Body of pancreas (tissue), 4 donors: ENCODE data around the gene UGGT1.

ENCODE experiments used
- POLR2A ChIP-seq, 3 donors: fragments of 450-650 bp; IDR thresholded peaks; one replicate each; pipeline ENCODE4 v1.6.1; 2016; ENCODE audit warnings: antibody characterized with exemption in 3 of 3, mild to moderate bottlenecking in 2 of 3
- TF ChIP-seq, protein P1 (sequence below), 7 experiments: fragments of 450-650 bp in 4 of 7; fragments of 200-600 bp in 3 of 7; sonication (generic) in 3 of 7; IDR thresholded peaks; one replicate each; pipeline ENCODE4 v1.5.1; 2016 to 2019; ENCODE audit warnings: antibody characterized with exemption in 7 of 7

DNA sequence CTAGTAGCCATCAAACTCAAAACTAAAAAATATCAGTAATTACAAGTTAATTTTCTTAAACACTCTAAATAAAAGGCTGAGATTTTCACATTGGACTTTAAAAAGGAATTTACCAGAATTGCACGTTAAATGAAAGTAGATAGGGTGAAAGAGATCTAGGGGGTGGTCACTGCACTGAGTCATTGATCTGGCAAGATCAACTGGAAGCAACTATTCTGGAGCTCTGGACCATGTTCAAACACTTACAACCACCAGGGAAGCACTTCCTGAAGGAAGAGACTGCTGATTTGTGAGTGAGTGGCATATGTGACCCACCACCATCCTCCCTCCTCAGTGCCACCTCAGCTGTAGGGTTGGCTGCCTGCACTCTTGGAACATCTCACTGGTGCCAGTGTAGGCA is 111.8 kb downstream of the UGGT1 start:
- TF ChIP-seq, protein P1, sequence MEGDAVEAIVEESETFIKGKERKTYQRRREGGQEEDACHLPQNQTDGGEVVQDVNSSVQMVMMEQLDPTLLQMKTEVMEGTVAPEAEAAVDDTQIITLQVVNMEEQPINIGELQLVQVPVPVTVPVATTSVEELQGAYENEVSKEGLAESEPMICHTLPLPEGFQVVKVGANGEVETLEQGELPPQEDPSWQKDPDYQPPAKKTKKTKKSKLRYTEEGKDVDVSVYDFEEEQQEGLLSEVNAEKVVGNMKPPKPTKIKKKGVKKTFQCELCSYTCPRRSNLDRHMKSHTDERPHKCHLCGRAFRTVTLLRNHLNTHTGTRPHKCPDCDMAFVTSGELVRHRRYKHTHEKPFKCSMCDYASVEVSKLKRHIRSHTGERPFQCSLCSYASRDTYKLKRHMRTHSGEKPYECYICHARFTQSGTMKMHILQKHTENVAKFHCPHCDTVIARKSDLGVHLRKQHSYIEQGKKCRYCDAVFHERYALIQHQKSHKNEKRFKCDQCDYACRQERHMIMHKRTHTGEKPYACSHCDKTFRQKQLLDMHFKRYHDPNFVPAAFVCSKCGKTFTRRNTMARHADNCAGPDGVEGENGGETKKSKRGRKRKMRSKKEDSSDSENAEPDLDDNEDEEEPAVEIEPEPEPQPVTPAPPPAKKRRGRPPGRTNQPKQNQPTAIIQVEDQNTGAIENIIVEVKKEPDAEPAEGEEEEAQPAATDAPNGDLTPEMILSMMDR (IDR thresholded peaks at IDR 0.05) = no peak
- TF ChIP-seq POLR2A (IDR thresholded peaks at IDR 0.05) = no peak
